ENCODE measurements around the gene AGER.
"Not testable (repeated sequence)": the region's sequence is repeated elsewhere in the genome, so short reads cannot be mapped to it uniquely, and the experiment has no call there.

AGER gene

GRCh38 chr6:32218167-32218566 lies 34.1 kb upstream of the AGER start:
- TF ChIP-seq CTCF (conservative IDR thresholded peaks at IDR 0.05) (no peak), ZFX (IDR thresholded peaks at IDR 0.05) (no peak)
- no peak overlapping the region for H3K27ac ChIP-seq

GRCh38 chr6:32216998-32217397 lies 32.9 kb upstream of the AGER start:
- H3K27ac ChIP-seq = no peak overlapping the region
- no peak for TF ChIP-seq ZFX (IDR thresholded peaks at IDR 0.05)
- no peak for TF ChIP-seq CTCF (conservative IDR thresholded peaks at IDR 0.05)

GRCh38 chr6:32216285-32216684 lies 32.2 kb upstream of the AGER start:
- no peak for TF ChIP-seq CTCF (conservative IDR thresholded peaks at IDR 0.05)
- H3K27ac ChIP-seq = no peak overlapping the region

- TF ChIP-seq ZFX (IDR thresholded peaks at IDR 0.05) = no peak
- no peak for TF ChIP-seq CTCF (conservative IDR thresholded peaks at IDR 0.05)
These were observed 31.6 kb upstream of the AGER start for GRCh38 chr6:32215617-32216016.

DNA sequence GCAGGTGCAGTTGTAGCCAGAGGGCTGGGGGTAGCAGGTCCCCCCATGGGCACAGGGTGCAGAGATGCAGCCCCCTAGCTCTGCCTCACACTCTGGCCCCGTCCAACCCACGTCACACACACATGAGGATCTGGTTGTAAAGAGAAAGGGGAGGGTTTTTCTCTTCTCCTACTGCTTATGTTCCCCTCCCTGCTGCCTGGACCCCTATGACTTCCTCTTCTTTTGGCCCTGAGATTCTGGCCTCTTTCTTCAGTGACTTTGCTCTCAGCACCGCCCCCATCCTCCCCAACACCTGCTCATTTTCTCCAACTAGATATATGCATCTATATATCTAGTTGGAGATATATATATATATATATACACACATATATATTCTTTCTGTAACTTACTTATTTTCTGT lies 30.1 kb upstream of the AGER start:
- H3K27ac ChIP-seq = no peak overlapping the region
- TF ChIP-seq CTCF (conservative IDR thresholded peaks at IDR 0.05) (no peak), ZFX (IDR thresholded peaks at IDR 0.05) (no peak)

More at GRCh38 chr6:32215617-32216016, 31.6 kb upstream of the AGER start:
- H3K27ac ChIP-seq = no peak overlapping the region

- no peak overlapping the region for H3K27ac ChIP-seq
- TF ChIP-seq ZFX (IDR thresholded peaks at IDR 0.05) = no peak
- no peak for TF ChIP-seq CTCF (conservative IDR thresholded peaks at IDR 0.05)
These were observed 29.6 kb upstream of the AGER start for GRCh38 chr6:32213649-32214048.

DNA sequence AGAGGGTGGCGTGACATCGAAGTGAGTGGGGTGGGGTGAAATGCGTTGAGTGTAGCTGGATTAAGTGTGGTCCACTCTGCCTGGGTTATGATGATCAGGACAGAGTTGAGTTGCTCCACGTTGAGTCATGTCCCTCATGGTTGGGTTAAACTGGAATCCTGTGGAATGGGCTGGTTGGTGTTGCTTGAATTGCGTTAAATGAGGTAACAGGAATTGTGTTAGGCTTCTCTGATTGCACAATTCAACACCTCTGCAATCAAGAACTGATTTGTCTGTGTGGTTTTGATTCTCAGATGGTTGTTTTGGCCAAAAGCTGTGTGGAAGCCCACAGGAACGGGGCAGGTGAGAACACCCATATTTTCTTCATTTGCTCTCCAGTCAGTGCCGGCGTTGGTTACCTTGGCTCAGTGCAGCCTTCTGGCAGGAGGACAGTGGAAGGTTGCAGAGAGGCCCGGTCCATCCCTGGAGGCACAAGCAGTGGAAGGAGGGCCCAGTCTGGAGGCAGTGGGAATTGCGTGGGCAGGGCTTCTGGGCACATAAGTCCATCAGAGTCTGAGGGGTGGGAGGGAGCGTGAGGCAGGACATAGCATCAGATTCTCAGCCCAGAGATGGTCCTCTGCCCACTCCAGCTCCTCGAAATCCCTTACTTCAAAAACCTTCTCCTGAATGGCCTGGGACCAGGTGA lies 28.2 kb upstream of the AGER start:
- TF ChIP-seq ZFX (IDR thresholded peaks at IDR 0.05) = no peak
- no peak overlapping the region for H3K27ac ChIP-seq

GRCh38 chr6:32211432-32211831 lies 27.4 kb upstream of the AGER start:
- not testable (repeated sequence) for H3K27ac ChIP-seq
